ENCODE measurements around the gene FCER1G.
A peak's percentile ranks its signal among the peaks of the same experiment; 100 is the strongest.

DNA sequence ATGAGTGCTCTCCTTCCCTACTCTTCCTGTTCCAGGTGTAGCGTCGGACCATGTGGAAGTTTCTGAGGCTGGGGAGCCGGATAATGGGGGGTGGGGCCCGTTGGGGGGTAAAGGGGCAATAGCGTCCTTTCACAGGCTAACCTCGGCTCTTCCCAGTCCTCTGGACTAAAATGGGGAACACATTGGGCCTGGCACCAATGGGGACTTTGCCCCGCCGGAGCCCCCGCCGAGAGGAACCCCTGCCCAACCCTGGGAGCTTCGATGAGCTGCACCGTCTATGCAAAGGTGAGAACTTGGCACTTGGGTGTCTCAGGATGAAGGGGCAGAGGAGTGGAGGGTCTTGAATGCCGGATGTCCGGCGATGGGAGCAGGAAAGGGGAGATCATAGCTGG lies 11.2 kb downstream of the FCER1G start:
- no peak for TF ChIP-seq CTCF (IDR thresholded peaks at IDR 0.05; ENCODE audit: poor library complexity, severe bottlenecking)
- TF ChIP-seq SMC3 (conservative IDR thresholded peaks at IDR 0.05; ENCODE audit: poor library complexity) = no peak
- no peak for TF ChIP-seq POLR2AphosphoS5 (IDR thresholded peaks at IDR 0.05)
- TF ChIP-seq EZH2 (IDR thresholded peaks at IDR 0.05; ENCODE audit: borderline replicate concordance, insufficient read depth, low read length, poor library complexity, severe bottlenecking) = no peak
- TF ChIP-seq, protein P1, sequence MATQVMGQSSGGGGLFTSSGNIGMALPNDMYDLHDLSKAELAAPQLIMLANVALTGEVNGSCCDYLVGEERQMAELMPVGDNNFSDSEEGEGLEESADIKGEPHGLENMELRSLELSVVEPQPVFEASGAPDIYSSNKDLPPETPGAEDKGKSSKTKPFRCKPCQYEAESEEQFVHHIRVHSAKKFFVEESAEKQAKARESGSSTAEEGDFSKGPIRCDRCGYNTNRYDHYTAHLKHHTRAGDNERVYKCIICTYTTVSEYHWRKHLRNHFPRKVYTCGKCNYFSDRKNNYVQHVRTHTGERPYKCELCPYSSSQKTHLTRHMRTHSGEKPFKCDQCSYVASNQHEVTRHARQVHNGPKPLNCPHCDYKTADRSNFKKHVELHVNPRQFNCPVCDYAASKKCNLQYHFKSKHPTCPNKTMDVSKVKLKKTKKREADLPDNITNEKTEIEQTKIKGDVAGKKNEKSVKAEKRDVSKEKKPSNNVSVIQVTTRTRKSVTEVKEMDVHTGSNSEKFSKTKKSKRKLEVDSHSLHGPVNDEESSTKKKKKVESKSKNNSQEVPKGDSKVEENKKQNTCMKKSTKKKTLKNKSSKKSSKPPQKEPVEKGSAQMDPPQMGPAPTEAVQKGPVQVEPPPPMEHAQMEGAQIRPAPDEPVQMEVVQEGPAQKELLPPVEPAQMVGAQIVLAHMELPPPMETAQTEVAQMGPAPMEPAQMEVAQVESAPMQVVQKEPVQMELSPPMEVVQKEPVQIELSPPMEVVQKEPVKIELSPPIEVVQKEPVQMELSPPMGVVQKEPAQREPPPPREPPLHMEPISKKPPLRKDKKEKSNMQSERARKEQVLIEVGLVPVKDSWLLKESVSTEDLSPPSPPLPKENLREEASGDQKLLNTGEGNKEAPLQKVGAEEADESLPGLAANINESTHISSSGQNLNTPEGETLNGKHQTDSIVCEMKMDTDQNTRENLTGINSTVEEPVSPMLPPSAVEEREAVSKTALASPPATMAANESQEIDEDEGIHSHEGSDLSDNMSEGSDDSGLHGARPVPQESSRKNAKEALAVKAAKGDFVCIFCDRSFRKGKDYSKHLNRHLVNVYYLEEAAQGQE (IDR thresholded peaks at IDR 0.05; ENCODE audit: borderline replicate concordance) = peak; percentile 10
- TF ChIP-seq RAD21 (conservative IDR thresholded peaks at IDR 0.05) = no peak
